Measurements from ENCODE around the gene ASTL.

The ASTL gene

GRCh38 chr2:96083064-96083939 lies 55.0 kb downstream of the ASTL start:
- TF ChIP-seq EZH2 (IDR thresholded peaks at IDR 0.05; ENCODE audit: borderline replicate concordance, low read depth, low read length, severe bottlenecking), result no peak
- Histone ChIP-seq H3K36me3 (ENCODE audit: insufficient read depth, low read length) (no peaks in the 10 kb centered on the region), H3K4me2 (ENCODE audit: insufficient read depth, low read length) (no peak overlapping the region), H3K4me1 (ENCODE audit: insufficient read depth, low read length) (no peaks in the 10 kb centered on the region), H3K27ac (ENCODE audit: low read length) (no peak overlapping the region), H3K4me3 (ENCODE audit: low read depth in 1 of 2, low read length in 2 of 2) (no peak overlapping the region), H4K20me1 (ENCODE audit: insufficient read depth, low read length) (no peaks in the 10 kb centered on the region), H3K79me2 (ENCODE audit: insufficient read depth, low read length) (no peaks in the 10 kb centered on the region), H2AFZ (ENCODE audit: low read depth, low read length) (no peak overlapping the region), H3K27me3 (ENCODE audit: insufficient read depth, low read length, poor library complexity) (no peaks in the 10 kb centered on the region), H3K9me3 (ENCODE audit: insufficient read depth, low read length, severe bottlenecking) (no peaks in the 10 kb centered on the region), H3K9ac (ENCODE audit: low read depth, low read length) (no peak overlapping the region)
- no peak for ATAC-seq (ENCODE audit: insufficient read depth, low read depth)
- DNase-seq, result no peak

DNA sequence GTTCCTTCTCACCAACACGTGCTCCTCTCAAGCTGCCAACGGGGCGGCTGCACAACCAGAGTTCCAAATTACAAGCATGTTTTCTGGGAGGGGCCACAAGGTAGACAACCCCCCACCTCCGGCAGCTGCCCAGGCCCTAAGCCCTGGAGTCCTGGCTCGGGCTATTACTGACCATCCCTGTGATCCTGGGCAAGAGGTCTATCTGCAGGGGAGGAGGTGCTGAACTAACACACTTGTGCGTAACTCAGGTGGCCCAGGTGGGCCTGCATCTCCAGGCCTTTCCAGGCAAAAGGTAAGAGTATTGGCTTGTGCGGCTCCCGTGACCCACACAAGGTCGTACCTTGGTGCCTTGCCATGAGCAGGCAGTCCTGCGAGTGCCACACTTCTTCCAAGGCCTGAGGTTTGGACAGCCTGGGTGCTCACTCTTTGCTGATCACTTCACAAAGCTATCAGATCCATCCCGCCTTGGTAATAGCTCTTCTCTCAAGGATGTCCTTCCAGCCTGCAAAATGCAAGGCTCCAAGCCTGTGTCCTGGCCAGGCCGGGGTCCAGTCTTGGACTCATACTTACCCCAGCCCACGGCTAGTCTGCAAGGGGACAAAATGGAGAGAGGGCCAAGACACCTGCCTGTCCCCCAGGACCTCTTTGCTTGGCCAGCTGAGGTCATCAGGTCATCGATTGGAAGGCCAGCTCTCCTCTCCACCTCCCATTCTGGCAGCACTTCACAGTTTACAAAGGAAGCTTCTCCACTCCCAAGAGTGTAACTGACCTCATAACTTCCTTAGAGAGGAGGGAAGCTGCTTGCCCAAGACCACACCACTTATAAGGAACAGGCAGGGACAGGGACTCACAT lies 55.9 kb downstream of the ASTL start:
- H3K9ac ChIP-seq (ENCODE audit: low read depth, low read length), result no peak overlapping the region
- no peaks in the 10 kb centered on the region for H3K79me2 ChIP-seq (ENCODE audit: insufficient read depth, low read length)
- no peaks in the 10 kb centered on the region for H3K9me3 ChIP-seq (ENCODE audit: insufficient read depth, low read length, severe bottlenecking)
- ATAC-seq (ENCODE audit: insufficient read depth, low read depth) (no peak), DNase-seq (no peak)
- H4K20me1 ChIP-seq (ENCODE audit: insufficient read depth, low read length), result no peaks in the 10 kb centered on the region
- H3K4me3 ChIP-seq (ENCODE audit: low read depth in 1 of 2, low read length in 2 of 2), result no peak overlapping the region
- no peaks in the 10 kb centered on the region for H3K36me3 ChIP-seq (ENCODE audit: insufficient read depth, low read length)
- H2AFZ ChIP-seq (ENCODE audit: low read depth, low read length), result no peak overlapping the region
- H3K4me1 ChIP-seq (ENCODE audit: insufficient read depth, low read length), result no peaks in the 10 kb centered on the region
- TF ChIP-seq EZH2 (IDR thresholded peaks at IDR 0.05; ENCODE audit: borderline replicate concordance, low read depth, low read length, severe bottlenecking), result no peak
- no peak for TF ChIP-seq CTCF (IDR thresholded peaks at IDR 0.05; ENCODE audit: borderline replicate concordance, extremely low read depth, low read length, poor library complexity, severe bottlenecking)
- no peak overlapping the region for H3K4me2 ChIP-seq (ENCODE audit: insufficient read depth, low read length)
- no peaks in the 10 kb centered on the region for H3K27me3 ChIP-seq (ENCODE audit: insufficient read depth, low read length, poor library complexity)
- H3K27ac ChIP-seq (ENCODE audit: low read length), result no peak overlapping the region

DNA sequence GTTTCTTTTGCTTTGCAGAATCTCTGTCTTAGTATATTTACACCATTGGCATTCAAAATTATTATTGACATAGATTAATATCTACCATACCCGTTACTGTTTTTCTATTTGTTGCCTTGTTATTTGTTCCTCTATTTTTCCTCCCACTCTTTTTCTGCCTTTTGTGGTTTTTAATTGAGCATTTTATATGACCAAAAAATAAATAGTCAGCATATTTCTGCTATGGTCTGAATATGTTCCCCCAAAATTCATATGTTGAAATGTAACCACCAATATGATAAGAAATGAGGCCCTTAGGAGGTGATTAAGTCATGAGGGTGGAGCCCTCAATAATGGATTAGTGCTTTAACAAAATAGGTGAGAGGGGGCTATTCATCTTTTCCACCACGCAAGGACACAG lies 57.3 kb downstream of the ASTL start:
- Histone ChIP-seq H3K36me3 (ENCODE audit: insufficient read depth, low read length) (no peaks in the 10 kb centered on the region), H3K9me3 (ENCODE audit: insufficient read depth, low read length, severe bottlenecking) (no peaks in the 10 kb centered on the region), H3K4me3 (ENCODE audit: low read depth in 1 of 2, low read length in 2 of 2) (no peak overlapping the region), H3K27me3 (ENCODE audit: insufficient read depth, low read length, poor library complexity) (no peaks in the 10 kb centered on the region), H3K4me2 (ENCODE audit: insufficient read depth, low read length) (no peak overlapping the region), H3K9ac (ENCODE audit: low read depth, low read length) (no peak overlapping the region), H2AFZ (ENCODE audit: low read depth, low read length) (no peak overlapping the region), H4K20me1 (ENCODE audit: insufficient read depth, low read length) (no peaks in the 10 kb centered on the region), H3K27ac (ENCODE audit: low read length) (no peak overlapping the region), H3K4me1 (ENCODE audit: insufficient read depth, low read length) (no peaks in the 10 kb centered on the region), H3K79me2 (ENCODE audit: insufficient read depth, low read length) (no peaks in the 10 kb centered on the region)
- TF ChIP-seq CTCF (IDR thresholded peaks at IDR 0.05; ENCODE audit: borderline replicate concordance, extremely low read depth, low read length, poor library complexity, severe bottlenecking) (no peak), EZH2 (IDR thresholded peaks at IDR 0.05; ENCODE audit: borderline replicate concordance, low read depth, low read length, severe bottlenecking) (no peak)
- DNase-seq (no peak), ATAC-seq (ENCODE audit: insufficient read depth, low read depth) (no peak)

Measured in DND-41 (cell line).